ENCODE results near the gene EHD2. TPM values are rescaled to one million over a fixed set of nuclear protein-coding genes. Genes with fewer than 3 reads are reported as not detected.

The EHD2 gene
- total RNA-seq, 1 experiment from 2014 or later, result 2.9 TPM

- no peak overlapping the region for H3K4me3 ChIP-seq (ENCODE audit: low read depth, low read length, poor library complexity, severe bottlenecking)
- peak overlapping the region; percentile 23 for H3K27ac ChIP-seq (ENCODE audit: low read depth, low read length, poor library complexity, severe bottlenecking)
- no peaks in the 10 kb centered on the region for H3K27me3 ChIP-seq (replicated peaks; ENCODE audit: insufficient read depth, low read depth, low read length, poor library complexity)
- TF ChIP-seq CTCF (conservative IDR thresholded peaks at IDR 0.05; ENCODE audit: low read depth, low read length) (no peak), EZH2 (IDR thresholded peaks at IDR 0.05; ENCODE audit: borderline replicate concordance, low read depth, low read length, poor library complexity, severe bottlenecking) (no peak)
- H3K4me1 ChIP-seq (ENCODE audit: insufficient read depth, low read length, poor library complexity, severe bottlenecking), result peaks cover 16% of the 10 kb centered on the region
- no TSS peak for BruUV-seq (replicated peaks)
- no peaks in the 10 kb centered on the region for H3K9me3 ChIP-seq (ENCODE audit: low read depth, low read length, poor library complexity, severe bottlenecking)
- POLR2A ChIA-PET (ENCODE audit: low non-redundant PET), result interaction anchor here (0.6 to 0.9 kb wide), 3 partner anchors 23 to 1662 kb away, joined by 4 to 11 read pairs (median 8); no protein-coding TSS in a partner anchor
- intact Hi-C loops (cut with micrococcal nuclease; ENCODE audit: unreplicated experiment), result no loop called here
- CTCF ChIA-PET, result interaction anchor here (0.6 to 1.2 kb wide), 2 partner anchors 12 to 19 kb away, joined by 3 to 10 read pairs; no protein-coding TSS in a partner anchor
- H3K36me3 ChIP-seq (ENCODE audit: insufficient read depth, low read length, poor library complexity, severe bottlenecking), result no peaks in the 10 kb centered on the region
- DNase-seq (ENCODE audit: low spot score), result peak; percentile 30
Measured at GRCh38 chr19:47719047-47719859, 6.0 kb downstream of the EHD2 start.

GRCh38 chr19:47720669-47721422 lies 7.6 kb downstream of the EHD2 start:
- intact Hi-C loops (cut with micrococcal nuclease; ENCODE audit: unreplicated experiment), result no loop called here
- CTCF ChIA-PET, result interaction anchor here (0.7 kb wide), 1 partner anchor 45 kb away, joined by 4 read pairs; no protein-coding TSS in a partner anchor

More at GRCh38 chr19:47720669-47721422, 7.6 kb downstream of the EHD2 start:
- Histone ChIP-seq H3K27me3 (replicated peaks; ENCODE audit: insufficient read depth, low read depth, low read length, poor library complexity) (no peaks in the 10 kb centered on the region), H3K4me3 (ENCODE audit: low read depth, low read length, poor library complexity, severe bottlenecking) (no peak overlapping the region), H3K9me3 (ENCODE audit: low read depth, low read length, poor library complexity, severe bottlenecking) (no peaks in the 10 kb centered on the region), H3K4me1 (ENCODE audit: insufficient read depth, low read length, poor library complexity, severe bottlenecking) (peaks cover 16% of the 10 kb centered on the region), H3K36me3 (ENCODE audit: insufficient read depth, low read length, poor library complexity, severe bottlenecking) (no peaks in the 10 kb centered on the region), H3K27ac (ENCODE audit: low read depth, low read length, poor library complexity, severe bottlenecking) (no peak overlapping the region)
- no TSS peak for BruUV-seq (replicated peaks)
- POLR2A ChIA-PET (ENCODE audit: low non-redundant PET), result no interaction called here
- TF ChIP-seq CTCF (conservative IDR thresholded peaks at IDR 0.05; ENCODE audit: low read depth, low read length), result no peak
- TF ChIP-seq EZH2 (IDR thresholded peaks at IDR 0.05; ENCODE audit: borderline replicate concordance, low read depth, low read length, poor library complexity, severe bottlenecking), result no peak
- no peak for DNase-seq (ENCODE audit: low spot score)

All from A673 (cell line).